HL-60/S4 treated with retinoic acid at 250 ng/mL for 4 days and 3 days (cell line): ENCODE measurements around the gene RAB3GAP2.
"Not testable (repeated sequence)": the region's sequence is repeated elsewhere in the genome, so short reads cannot be mapped to it uniquely, and the experiment has no call there.

Experiments
- in situ Hi-C: fragments of 300-500 bp; cut with MboI; formaldehyde crosslinking; loops from 2 replicates; pipeline ENCODE4 v1.7.0; 2022; ENCODE audit warnings: low sequenced_read_pairs

The RAB3GAP2 gene

GRCh38 chr1:220239966-220240365 is 32.3 kb downstream of the RAB3GAP2 start:
- in situ Hi-C loops, result no loop called here

- in situ Hi-C loops, result no loop called here
These were observed 33.0 kb downstream of the RAB3GAP2 start for GRCh38 chr1:220239213-220239612.

GRCh38 chr1:220236278-220236677 is 36.0 kb downstream of the RAB3GAP2 start:
- in situ Hi-C loops, result not testable (repeated sequence)

GRCh38 chr1:220235462-220235861 is 36.8 kb downstream of the RAB3GAP2 start:
- in situ Hi-C loops, result no loop called here

GRCh38 chr1:220233927-220234326 is 38.3 kb downstream of the RAB3GAP2 start:
- in situ Hi-C loops, result no loop called here

GRCh38 chr1:220229771-220230170 is 42.5 kb downstream of the RAB3GAP2 start:
- in situ Hi-C loops, result no loop called here

- in situ Hi-C loops, result no loop called here
These were observed 44.9 kb downstream of the RAB3GAP2 start for GRCh38 chr1:220227393-220227792.

GRCh38 chr1:220226752-220227151 is 45.5 kb downstream of the RAB3GAP2 start:
- in situ Hi-C loops, result no loop called here

- in situ Hi-C loops, result no loop called here
These were observed 46.3 kb downstream of the RAB3GAP2 start for GRCh38 chr1:220225957-220226356.

GRCh38 chr1:220224611-220225124 is 47.6 kb downstream of the RAB3GAP2 start:
- in situ Hi-C loops, result no loop called here

GRCh38 chr1:220224033-220224432 is 48.2 kb downstream of the RAB3GAP2 start:
- in situ Hi-C loops, result no loop called here

GRCh38 chr1:220222939-220223338 is 49.3 kb downstream of the RAB3GAP2 start:
- in situ Hi-C loops, result no loop called here

GRCh38 chr1:220221670-220222069 is 50.6 kb downstream of the RAB3GAP2 start:
- in situ Hi-C loops, result no loop called here

- in situ Hi-C loops, result no loop called here
These were observed 51.0 kb downstream of the RAB3GAP2 start for GRCh38 chr1:220221269-220221668.

GRCh38 chr1:220220699-220221040 is 51.6 kb downstream of the RAB3GAP2 start:
- in situ Hi-C loops, result not testable (repeated sequence)

GRCh38 chr1:220219865-220220698 is 52.2 kb downstream of the RAB3GAP2 start:
- in situ Hi-C loops, result no loop called here

GRCh38 chr1:220219136-220219442 is 53.2 kb downstream of the RAB3GAP2 start:
- in situ Hi-C loops, result no loop called here

GRCh38 chr1:220218397-220219135 is 53.7 kb downstream of the RAB3GAP2 start:
- in situ Hi-C loops, result not testable (repeated sequence)

- in situ Hi-C loops, result no loop called here
These were observed 54.8 kb downstream of the RAB3GAP2 start for GRCh38 chr1:220217383-220217988.

GRCh38 chr1:220213382-220213983 is 58.8 kb downstream of the RAB3GAP2 start:
- in situ Hi-C loops, result no loop called here

GRCh38 chr1:220207411-220207810 is 64.8 kb downstream of the RAB3GAP2 start:
- in situ Hi-C loops, result no loop called here
